Suprapubic skin (tissue), 3 donors: Measurements from ENCODE around the gene NOC4L.

Experiments used
- CTCF ChIP-seq, 2 donors: fragments of 200-600 bp in 1 of 2; fragments of 450-650 bp in 1 of 2; sonication (generic) in 1 of 2; IDR thresholded peaks; one replicate each; pipeline ENCODE4 v1.5.1; 2016 to 2019; ENCODE audit warnings: antibody characterized with exemption in 2 of 2, mild to moderate bottlenecking in 1 of 2, moderate library complexity in 1 of 2
- EP300 ChIP-seq: sonication (generic); formaldehyde crosslinking; IDR thresholded peaks from one replicate; pipeline ENCODE4 v1.6.1; 2017; ENCODE audit warnings: antibody characterized with exemption
- POLR2A ChIP-seq, 2 donors: fragments of 450-650 bp; IDR thresholded peaks; one replicate each; pipeline ENCODE4 v1.6.1; 2017; ENCODE audit warnings: antibody characterized with exemption in 2 of 2, mild to moderate bottlenecking in 2 of 2, moderate library complexity in 2 of 2

- no peak for TF ChIP-seq EP300
- no peak for TF ChIP-seq CTCF (IDR thresholded peaks at IDR 0.05)
- TF ChIP-seq POLR2A (IDR thresholded peaks at IDR 0.05), result no peak
Measured at GRCh38 chr12:132105467-132105866, 38.8 kb upstream of the NOC4L start.
